CD14-positive monocyte (primary cell): ENCODE measurements around the gene ZNF616. TPM values are rescaled to one million over a fixed set of nuclear protein-coding genes. Genes with fewer than 3 reads are reported as not detected.

Experiments
- DNase-seq, 3 donors: peaks; one replicate each; pipeline ENCODE4 v3.0.0-alpha.2; 2011 to 2022
- H2AFZ ChIP-seq: 2 replicates; pipeline ENCODE4 v1.6.0; 2012; ENCODE audit warnings: mild to moderate bottlenecking, low read depth, low read length, inconsistent platforms; ENCODE audit not compliant: insufficient read depth, poor library complexity, severe bottlenecking
- H3K27ac ChIP-seq, 2 donors: 1 replicate in 1 of 2; 2 replicates in 1 of 2; pipeline ENCODE4 v1.5.1; 2012 to 2013; ENCODE audit warnings: low read length in 2 of 2, control low read depth in 1 of 2, inconsistent platforms in 1 of 2, low read depth in 1 of 2, mild to moderate bottlenecking in 1 of 2
- H3K27me3 ChIP-seq, 2 donors: one replicate each; pipeline versions ENCODE4 v1.6.0 to v1.6.1; 2011 to 2013; ENCODE audit warnings: low read length in 2 of 2; ENCODE audit not compliant: control insufficient read depth in 2 of 2, insufficient read depth in 2 of 2
- H3K36me3 ChIP-seq, 2 donors: replicated peaks in 1 of 2; 1 replicate in 1 of 2; 2 replicates in 1 of 2; pipeline versions ENCODE4 v1.5.1 to v1.6.1; 2012 to 2013; ENCODE audit warnings: low read length in 2 of 2, control low read depth in 1 of 2, inconsistent platforms in 1 of 2, mild to moderate bottlenecking in 1 of 2; ENCODE audit not compliant: insufficient read depth in 2 of 2, control insufficient read depth in 1 of 2
- H3K4me1 ChIP-seq, 2 donors: 1 replicate in 1 of 2; 2 replicates in 1 of 2; pipeline versions ENCODE4 v1.5.1 to v1.6.1; 2012 to 2013; ENCODE audit warnings: low read length in 2 of 2, control low read depth in 1 of 2, inconsistent platforms in 1 of 2, mild to moderate bottlenecking in 1 of 2, moderate library complexity in 1 of 2; ENCODE audit not compliant: insufficient read depth in 2 of 2, control insufficient read depth in 1 of 2
- H3K4me2 ChIP-seq: replicated peaks from 2 replicates; pipeline ENCODE3; 2012; ENCODE audit warnings: low read length, moderate library complexity, mild to moderate bottlenecking; ENCODE audit not compliant: poor library complexity, severe bottlenecking; ENCODE audit errors: extremely low read depth
- H3K4me3 ChIP-seq, 3 experiments: fragments of 200-600 bp in 1 of 3; sonication (generic) in 1 of 3; replicated peaks in 1 of 3; 1 replicate in 2 of 3; 2 replicates in 1 of 3; pipeline ENCODE4 v1.5.1; 2011 to 2013; ENCODE audit warnings: low read length in 3 of 3, mild to moderate bottlenecking in 3 of 3, control low read depth in 2 of 3, low read depth in 2 of 3, inconsistent platforms in 1 of 3, moderate library complexity in 1 of 3
- H3K79me2 ChIP-seq: 2 replicates; pipeline ENCODE4 v1.6.0; 2012; ENCODE audit warnings: mild to moderate bottlenecking, control low read depth, inconsistent platforms, low read length, moderate library complexity; ENCODE audit not compliant: insufficient read depth
- H3K9ac ChIP-seq: 2 replicates; pipeline ENCODE4 v1.6.0; 2017; ENCODE audit warnings: low read length, mild to moderate bottlenecking; ENCODE audit not compliant: insufficient read depth, poor library complexity, severe bottlenecking
- H3K9me3 ChIP-seq, 2 donors: replicated peaks in 1 of 2; 1 replicate in 1 of 2; 2 replicates in 1 of 2; pipeline versions ENCODE4 v1.5.1 to v1.6.1; 2012 to 2013; ENCODE audit warnings: low read length in 2 of 2, control low read depth in 1 of 2; ENCODE audit not compliant: control insufficient read depth in 1 of 2, insufficient read depth in 1 of 2
- H4K20me1 ChIP-seq: 2 replicates; pipeline ENCODE4 v1.6.0; 2012; ENCODE audit warnings: mild to moderate bottlenecking, low read length, control low read depth, moderate library complexity; ENCODE audit not compliant: insufficient read depth
- H3K27ac Mint-ChIP-seq, 7 donors: one replicate each; pipeline ENCODE4 v1.8.0; 2020; ENCODE audit warnings: mild to moderate bottlenecking in 7 of 7, mixed read lengths in 7 of 7, moderate library complexity in 6 of 7, inconsistent platforms in 2 of 7
- H3K27me3 Mint-ChIP-seq, 3 donors: one replicate each; pipeline ENCODE4 v1.8.0; 2021 to 2022; ENCODE audit warnings: low read depth in 3 of 3, mild to moderate bottlenecking in 3 of 3, mixed read lengths in 3 of 3, moderate library complexity in 3 of 3, inconsistent platforms in 1 of 3
- H3K36me3 Mint-ChIP-seq, 2 donors: one replicate each; pipeline ENCODE4 v1.8.0; 2020; ENCODE audit warnings: mixed read lengths in 2 of 2, inconsistent platforms in 1 of 2, mild to moderate bottlenecking in 1 of 2
- H3K4me1 Mint-ChIP-seq: one replicate; pipeline ENCODE4 v1.8.0; 2020; ENCODE audit warnings: mild to moderate bottlenecking, mixed read lengths
- H3K4me3 Mint-ChIP-seq, 2 donors: one replicate each; pipeline ENCODE4 v1.8.0; 2020; ENCODE audit warnings: mild to moderate bottlenecking in 2 of 2, mixed read lengths in 2 of 2, moderate library complexity in 1 of 2
- H3K9me3 Mint-ChIP-seq, 7 donors: one replicate each; pipeline ENCODE4 v1.8.0; 2020 to 2022; ENCODE audit warnings: mixed read lengths in 7 of 7, mild to moderate bottlenecking in 6 of 7, moderate library complexity in 6 of 7, inconsistent platforms in 2 of 7
- CTCF ChIP-seq: fragments of 200-600 bp; IDR thresholded peaks from one replicate; pipeline ENCODE4 v1.8.0; 2022; ENCODE audit warnings: antibody characterized with exemption, mild to moderate bottlenecking
- WGBS: methylation state at CpG from one replicate; pipeline ENCODE4 v1.1.5; 2013; ENCODE audit warnings: missing lambda C conversion rate; ENCODE audit not compliant: insufficient coverage; 5-methylcytosine and 5-hydroxymethylcytosine counted together
- intact Hi-C, 2 donors: fragments of 100-400 bp; cut with micrococcal nuclease; formaldehyde crosslinking; loops; one replicate each; pipeline versions ENCODE4 v1.15.0 to v1.15.1; 2023
- polyA plus RNA-seq, 3 donors: library from polyadenylated mRNA; depleted of rRNA in 1 of 3; unstranded in 2 of 3; stranded (reverse) in 1 of 3; fragments of 300-500 nt in 2 of 3; fragments of >200 nt in 1 of 3; fragmentation: Illumina TruSeq in 2 of 3; gene quantifications; 1 replicate in 2 of 3; 2 replicates in 1 of 3; pipeline ENCODE4 v1.2.3, GENCODE V29; 2012 to 2021

Gene ZNF616
- polyA plus RNA-seq, 3 donors, result 0.32 to 1.8 (median 1.1) TPM

- H3K4me2 ChIP-seq, result no peak overlapping the region
- no peaks in the 10 kb centered on the region for H3K27me3 Mint-ChIP-seq
- no CpG with 5 or more reads among the region's 5 CpGs for WGBS
Measured at GRCh38 chr19:52114691-52115090, 25.0 kb downstream of the ZNF616 start.

GRCh38 chr19:52112624-52113023 lies 27.1 kb downstream of the ZNF616 start:
- WGBS, result 100% methylated on average over 1 of the region's 3 CpGs
- Histone ChIP-seq H3K4me2 (no peak overlapping the region), H4K20me1 (no peaks in the 10 kb centered on the region), H3K4me3 (peak overlapping the region in 1 of 3 experiments; percentile 38), H3K27me3 (no peaks in the 10 kb centered on the region), H3K9me3 (peaks cover 45 to 99% of the 10 kb centered on the region in 2 donors), H2AFZ (no peak overlapping the region), H3K79me2 (no peaks in the 10 kb centered on the region), H3K4me1 (no peaks in the 10 kb centered on the region), H3K9ac (no peak overlapping the region), H3K27ac (no peak overlapping the region), H3K36me3 (peaks cover 12 to 41% of the 10 kb centered on the region in 2 donors)
- Mint-ChIP-seq H3K36me3 (peaks cover 13 to 19% of the 10 kb centered on the region in 2 donors), H3K27me3 (no peaks in the 10 kb centered on the region), H3K4me3 (no peak overlapping the region), H3K9me3 (peaks cover 48 to 93% (median 86%) of the 10 kb centered on the region in 7 donors), H3K4me1 (no peaks in the 10 kb centered on the region), H3K27ac (no peak overlapping the region)
- no peak for TF ChIP-seq CTCF
- intact Hi-C loops, result no loop called here
- no peak for DNase-seq

More at GRCh38 chr19:52114691-52115090, 25.0 kb downstream of the ZNF616 start:
- Histone ChIP-seq H3K9me3 (peaks cover 56 to 99% of the 10 kb centered on the region in 2 donors), H3K27me3 (no peaks in the 10 kb centered on the region), H3K4me3 (peak overlapping the region in 1 of 3 experiments; percentile 41), H3K79me2 (no peaks in the 10 kb centered on the region), H3K4me1 (no peaks in the 10 kb centered on the region), H3K36me3 (peaks cover 24 to 62% of the 10 kb centered on the region in 2 donors), H4K20me1 (no peaks in the 10 kb centered on the region), H3K27ac (no peak overlapping the region), H3K9ac (no peak overlapping the region), H2AFZ (no peak overlapping the region)
- Mint-ChIP-seq H3K4me1 (no peaks in the 10 kb centered on the region), H3K4me3 (no peak overlapping the region), H3K36me3 (peaks cover 34 to 40% of the 10 kb centered on the region in 2 donors), H3K9me3 (peaks cover 61 to 94% (median 91%) of the 10 kb centered on the region in 7 donors), H3K27ac (no peak overlapping the region)
- intact Hi-C loops, result no loop called here
- TF ChIP-seq CTCF, result no peak
- no peak for DNase-seq
